Spleen (tissue), 7 donors: ENCODE measurements around the gene C11orf87.

Experiments used
- CTCF ChIP-seq, 11 experiments: fragments of 200-600 bp in 7 of 11; fragments of 450-650 bp in 4 of 11; sonication (generic) in 4 of 11; IDR thresholded peaks in 8 of 11; conservative IDR thresholded peaks in 3 of 11; 1 replicate in 7 of 11; 2 replicates in 4 of 11; pipeline versions ENCODE4 v1.4.0 to v1.8.0; 2016 to 2021; ENCODE audit warnings: antibody characterized with exemption in 11 of 11, inconsistent platforms in 4 of 11, mild to moderate bottlenecking in 1 of 11
- POLR2AphosphoS5 ChIP-seq, 3 donors: sonication (generic); formaldehyde crosslinking; IDR thresholded peaks; one replicate each; pipeline ENCODE4 v1.5.1; 2017; ENCODE audit warnings: antibody characterized with exemption in 3 of 3
- donor health status: DM: no; HTN: no; CAD: no; lungs with moderate emphysema.
- donor health status: DM: no; HTN: no; CAD: no.
- donor health status: DM: no; HTN: no; CAD: no.

GRCh38 chr11:109377039-109377742, 44.8 kb upstream of the C11orf87 start:
- TF ChIP-seq CTCF (IDR thresholded peaks at IDR 0.05 in 8 of 11, conservative IDR thresholded peaks at IDR 0.05 in 3 of 11) (no peak), POLR2AphosphoS5 (IDR thresholded peaks at IDR 0.05) (no peak)
